Right lobe of liver (tissue), 4 donors: ENCODE measurements around the gene VPS33A.

Experiments
- POLR2A ChIP-seq: fragments of 450-650 bp; IDR thresholded peaks from one replicate; pipeline ENCODE4 v1.6.1; 2017; ENCODE audit warnings: antibody characterized with exemption, mild to moderate bottlenecking
- TF ChIP-seq, protein P1 (sequence below), 4 donors: fragments of 200-600 bp in 3 of 4; fragments of 450-650 bp in 1 of 4; IDR thresholded peaks; one replicate each; pipeline versions ENCODE4 v1.5.1 to v1.8.0; 2016 to 2022; ENCODE audit warnings: antibody characterized with exemption in 4 of 4, mild to moderate bottlenecking in 2 of 4
- donor health status: DM: no; HTN: no; CAD: no.
- donor health status: DM: no; HTN: no; CAD: no.
- donor health status: DM: no; HTN: yes; CAD: no.

DNA sequence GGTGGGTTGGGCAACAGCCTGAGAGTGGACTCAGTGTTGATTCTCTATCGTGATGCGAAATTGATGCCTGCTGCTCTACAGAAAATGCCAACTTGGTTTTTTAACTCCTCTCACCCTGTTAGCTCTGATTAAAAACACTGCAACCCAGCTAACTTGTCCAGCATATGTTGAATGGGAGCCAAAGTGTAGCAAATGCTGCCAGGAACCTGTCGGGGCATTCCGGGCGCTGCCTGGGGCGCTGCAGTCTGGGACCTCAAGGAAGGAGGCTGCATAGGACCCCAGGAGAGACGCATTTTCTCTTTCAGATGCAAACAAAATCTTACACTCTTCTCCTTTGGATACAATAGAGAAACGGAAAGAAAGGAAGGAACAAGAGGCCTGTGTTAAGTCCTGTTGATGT lies 58.9 kb downstream of the VPS33A start:
- TF ChIP-seq, protein P1, sequence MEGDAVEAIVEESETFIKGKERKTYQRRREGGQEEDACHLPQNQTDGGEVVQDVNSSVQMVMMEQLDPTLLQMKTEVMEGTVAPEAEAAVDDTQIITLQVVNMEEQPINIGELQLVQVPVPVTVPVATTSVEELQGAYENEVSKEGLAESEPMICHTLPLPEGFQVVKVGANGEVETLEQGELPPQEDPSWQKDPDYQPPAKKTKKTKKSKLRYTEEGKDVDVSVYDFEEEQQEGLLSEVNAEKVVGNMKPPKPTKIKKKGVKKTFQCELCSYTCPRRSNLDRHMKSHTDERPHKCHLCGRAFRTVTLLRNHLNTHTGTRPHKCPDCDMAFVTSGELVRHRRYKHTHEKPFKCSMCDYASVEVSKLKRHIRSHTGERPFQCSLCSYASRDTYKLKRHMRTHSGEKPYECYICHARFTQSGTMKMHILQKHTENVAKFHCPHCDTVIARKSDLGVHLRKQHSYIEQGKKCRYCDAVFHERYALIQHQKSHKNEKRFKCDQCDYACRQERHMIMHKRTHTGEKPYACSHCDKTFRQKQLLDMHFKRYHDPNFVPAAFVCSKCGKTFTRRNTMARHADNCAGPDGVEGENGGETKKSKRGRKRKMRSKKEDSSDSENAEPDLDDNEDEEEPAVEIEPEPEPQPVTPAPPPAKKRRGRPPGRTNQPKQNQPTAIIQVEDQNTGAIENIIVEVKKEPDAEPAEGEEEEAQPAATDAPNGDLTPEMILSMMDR (IDR thresholded peaks at IDR 0.05), result no peak
- no peak for TF ChIP-seq POLR2A
